ENCODE results near the gene MEF2D. TPM values are rescaled to one million over a fixed set of nuclear protein-coding genes. Genes with fewer than 3 reads are reported as not detected.
A peak's percentile ranks its signal among the peaks of the same experiment; 100 is the strongest.

MEF2D gene
- total RNA-seq, 1 experiment from 2014 or later: 18.7 TPM

DNA sequence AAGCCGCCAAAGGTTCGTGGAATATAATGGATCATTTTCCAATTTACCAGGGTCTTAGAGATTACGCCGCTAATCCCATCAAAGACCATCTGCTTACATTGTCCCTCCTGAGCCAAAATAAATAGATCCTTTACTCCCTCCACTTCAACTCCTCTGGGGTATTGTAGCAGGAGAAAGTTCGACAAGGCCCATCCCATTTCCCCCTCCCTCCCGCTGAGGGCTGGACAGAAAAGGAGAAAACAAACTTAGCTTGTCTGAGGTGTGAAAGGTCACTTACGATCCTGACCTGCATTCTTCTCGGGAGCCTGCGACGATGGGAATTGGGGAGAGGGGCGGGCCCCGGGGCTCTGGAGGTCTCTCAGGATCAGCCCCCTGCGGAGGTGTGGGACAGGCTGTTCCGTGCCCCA is 60.8 kb downstream of the MEF2D start:
- peak overlapping the region; percentile 62 for H3K4me2 ChIP-seq (ENCODE audit: insufficient read depth, insufficient read length, low read length)
- H3K9me3 ChIP-seq (ENCODE audit: control insufficient read depth, low read depth, low read length): no peaks in the 10 kb centered on the region
- peaks cover 0 to 1% (median 0%) of the 10 kb centered on the region in 3 experiments; a peak in 1 of 7 replicates for H3K36me3 Mint-ChIP-seq (ENCODE audit: insufficient read depth in 1 of 3, low read depth in 3 of 3)
- H3K27ac Mint-ChIP-seq: peak overlapping the region in 1 of 3 experiments; percentile 81; a peak in 1 of 7 replicates
- H3K27ac ChIP-seq (ENCODE audit: insufficient read length, low read depth, low read length): no peak overlapping the region
- peak; percentile 65 for DNase-seq
- H2BK12ac ChIP-seq (ENCODE audit: insufficient read length, low read depth, low read length): no peak overlapping the region
- no peak overlapping the region for H2AK5ac ChIP-seq (ENCODE audit: insufficient read length, low read length)
- no peaks in the 10 kb centered on the region for H3K23me2 ChIP-seq (ENCODE audit: insufficient read length, low read depth, low read length, poor library complexity, severe bottlenecking)
- no peak overlapping the region for H3K23ac ChIP-seq (ENCODE audit: insufficient read length, low read depth, low read length)
- H3K27me3 ChIP-seq (ENCODE audit: insufficient read depth, low read length): peaks cover 84% of the 10 kb centered on the region
- no peaks in the 10 kb centered on the region for H3K79me2 ChIP-seq (ENCODE audit: insufficient read depth, low read length)
- H4K20me1 ChIP-seq (ENCODE audit: control insufficient read depth, insufficient read depth, insufficient read length): no peaks in the 10 kb centered on the region
- peaks cover 97% of the 10 kb centered on the region for H3K27me3 Mint-ChIP-seq (ENCODE audit: low read depth)
- peak overlapping the region; percentile 4 to 77; a peak in 3 of 5 replicates for H3K4me3 Mint-ChIP-seq
- no peak overlapping the region for H3T11ph ChIP-seq (ENCODE audit: low read length)
- no peak overlapping the region for H3K56ac ChIP-seq (ENCODE audit: insufficient read length, low read depth, low read length)
- WGBS (ENCODE audit: extremely low coverage, insufficient read length, low lambda C conversion rate): no CpG with 5 or more reads among the region's 14 CpGs
- no peak overlapping the region for H2BK15ac ChIP-seq (ENCODE audit: low read depth, low read length)
- H2BK120ac ChIP-seq (ENCODE audit: low read depth, low read length, poor library complexity, severe bottlenecking): no peak overlapping the region
- no peak overlapping the region for H3K4ac ChIP-seq (ENCODE audit: low read depth, low read length)
- H3K18ac ChIP-seq (ENCODE audit: insufficient read length, low read depth, low read length): no peak overlapping the region
- H3K4me1 Mint-ChIP-seq: peaks cover 31 to 48% of the 10 kb centered on the region in 2 experiments
- H3K4me1 ChIP-seq (ENCODE audit: insufficient read depth, low read length): no peaks in the 10 kb centered on the region; the same call in 1 of the 2 replicates
- no peak overlapping the region for H2BK5ac ChIP-seq (ENCODE audit: insufficient read length, low read length)
- no peak overlapping the region for H2BK20ac ChIP-seq (ENCODE audit: low read depth, low read length, poor library complexity, severe bottlenecking)
- H4K8ac ChIP-seq (replicated peaks; ENCODE audit: insufficient read length, low read depth, low read length): no peak overlapping the region
- H4K5ac ChIP-seq (ENCODE audit: insufficient read length, low read depth, low read length): no peak overlapping the region
- TF ChIP-seq, protein P1, sequence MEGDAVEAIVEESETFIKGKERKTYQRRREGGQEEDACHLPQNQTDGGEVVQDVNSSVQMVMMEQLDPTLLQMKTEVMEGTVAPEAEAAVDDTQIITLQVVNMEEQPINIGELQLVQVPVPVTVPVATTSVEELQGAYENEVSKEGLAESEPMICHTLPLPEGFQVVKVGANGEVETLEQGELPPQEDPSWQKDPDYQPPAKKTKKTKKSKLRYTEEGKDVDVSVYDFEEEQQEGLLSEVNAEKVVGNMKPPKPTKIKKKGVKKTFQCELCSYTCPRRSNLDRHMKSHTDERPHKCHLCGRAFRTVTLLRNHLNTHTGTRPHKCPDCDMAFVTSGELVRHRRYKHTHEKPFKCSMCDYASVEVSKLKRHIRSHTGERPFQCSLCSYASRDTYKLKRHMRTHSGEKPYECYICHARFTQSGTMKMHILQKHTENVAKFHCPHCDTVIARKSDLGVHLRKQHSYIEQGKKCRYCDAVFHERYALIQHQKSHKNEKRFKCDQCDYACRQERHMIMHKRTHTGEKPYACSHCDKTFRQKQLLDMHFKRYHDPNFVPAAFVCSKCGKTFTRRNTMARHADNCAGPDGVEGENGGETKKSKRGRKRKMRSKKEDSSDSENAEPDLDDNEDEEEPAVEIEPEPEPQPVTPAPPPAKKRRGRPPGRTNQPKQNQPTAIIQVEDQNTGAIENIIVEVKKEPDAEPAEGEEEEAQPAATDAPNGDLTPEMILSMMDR (conservative IDR thresholded peaks at IDR 0.05): no peak
- H3K9ac ChIP-seq (ENCODE audit: extremely low read depth, insufficient read length, low read length): no peak overlapping the region
- no peak overlapping the region for H2AFZ ChIP-seq (ENCODE audit: low read length)
- H3K79me1 ChIP-seq (ENCODE audit: insufficient read depth, low read depth, low read length, poor library complexity, severe bottlenecking): no peaks in the 10 kb centered on the region
- no peak overlapping the region for H4K91ac ChIP-seq (ENCODE audit: insufficient read length, low read depth, low read length)
- H3K14ac ChIP-seq (ENCODE audit: insufficient read depth, low read length): no peak overlapping the region
- peaks cover 4 to 7% of the 10 kb centered on the region in 2 experiments; a peak in 4 of 5 replicates for H3K9me3 Mint-ChIP-seq
